IMR-90 (cell line): Measurements from ENCODE around the gene ZNF469. TPM values are rescaled to one million over a fixed set of nuclear protein-coding genes. Genes with fewer than 3 reads are reported as not detected.

Source experiments
- ATAC-seq: fragments of 200-7000 bp; cut with Tn5 transposase; 2 replicates; pipeline ENCODE4 v1.9.1; 2020; ENCODE audit warnings: low read depth, mild to moderate bottlenecking, moderate library complexity
- BruUV-seq: library from RNA; stranded (reverse); fragments of 400-500 nt; replicated peaks from 2 replicates; lab custom pipeline; 2021; lab: Mats Ljungman, UMichigan
- CTCF ChIA-PET: fragments of 300-600 bp; formaldehyde crosslinking; extraction: SDS; loops from one replicate; lab custom pipeline; 2021; ENCODE audit warnings: antibody characterized with exemption; lab: Yijun Ruan, JAX
- POLR2A ChIA-PET: fragments of 300-600 bp; sonication (Branson Sonifier 250); formaldehyde crosslinking; loops from one replicate; lab custom pipeline; 2022; ENCODE audit warnings: antibody characterized with exemption; ENCODE audit not compliant: unreplicated experiment; lab: Charles Lee
- DNase-seq: peaks from one replicate; pipeline ENCODE4 v3.0.0; 2013
- H2AFZ ChIP-seq: replicated peaks from 2 replicates; pipeline ENCODE3; 2013; ENCODE audit warnings: low read length, mild to moderate bottlenecking; ENCODE audit not compliant: poor library complexity
- H2AK5ac ChIP-seq: 2 replicates; pipeline ENCODE4 v1.6.1; 2013; ENCODE audit warnings: low read depth, low read length, inconsistent platforms
- H2AK9ac ChIP-seq: replicated peaks from 2 replicates; pipeline ENCODE3; 2013; ENCODE audit warnings: mild to moderate bottlenecking, low read depth, low read length, moderate library complexity; ENCODE audit not compliant: poor library complexity
- H2BK120ac ChIP-seq: 2 replicates; pipeline ENCODE4 v1.6.1; 2013; ENCODE audit warnings: low read depth, low read length, inconsistent platforms
- H2BK15ac ChIP-seq: 3 replicates; pipeline ENCODE4 v1.6.1; 2013; ENCODE audit warnings: low read depth, low read length, inconsistent platforms
- H2BK20ac ChIP-seq: 2 replicates; pipeline ENCODE4 v1.6.1; 2013; ENCODE audit warnings: low read depth, mild to moderate bottlenecking, inconsistent platforms, low read length, moderate library complexity
- H2BK5ac ChIP-seq: 2 replicates; pipeline ENCODE4 v1.6.1; 2013; ENCODE audit warnings: mild to moderate bottlenecking, low read depth, low read length, inconsistent platforms; ENCODE audit not compliant: poor library complexity, severe bottlenecking
- H3K14ac ChIP-seq: replicated peaks from 2 replicates; pipeline ENCODE4 v1.6.1; 2013; ENCODE audit warnings: low read depth, low read length, inconsistent platforms
- H3K18ac ChIP-seq: 2 replicates; pipeline ENCODE4 v1.6.1; 2013; ENCODE audit warnings: low read depth, low read length, control low read depth
- H3K23ac ChIP-seq: 2 replicates; pipeline ENCODE4 v1.6.1; 2013; ENCODE audit warnings: low read depth, low read length, inconsistent platforms
- H3K27ac ChIP-seq: 2 replicates; pipeline ENCODE4 v1.5.1; 2013; ENCODE audit warnings: mild to moderate bottlenecking, control low read depth, low read length; ENCODE audit not compliant: insufficient read depth
- H3K27me3 ChIP-seq: 2 replicates; pipeline ENCODE4 v1.6.1; 2013; ENCODE audit warnings: low read length; ENCODE audit not compliant: control insufficient read depth, insufficient read depth
- H3K36me3 ChIP-seq: 2 replicates; pipeline ENCODE4 v1.6.1; 2013; ENCODE audit warnings: low read length, mixed read lengths; ENCODE audit not compliant: control insufficient read depth, insufficient read depth
- H3K4ac ChIP-seq: 2 replicates; pipeline ENCODE4 v1.6.1; 2013; ENCODE audit warnings: low read depth, low read length, inconsistent platforms
- H3K4me1 ChIP-seq: 2 replicates; pipeline ENCODE4 v1.6.1; 2013; ENCODE audit warnings: low read length, mixed read lengths; ENCODE audit not compliant: control insufficient read depth, insufficient read depth
- H3K4me2 ChIP-seq: 2 replicates; pipeline ENCODE4 v1.6.1; 2013; ENCODE audit warnings: low read depth, mild to moderate bottlenecking, control low read depth, low read length, moderate library complexity
- H3K4me3 ChIP-seq: 2 replicates; pipeline ENCODE4 v1.5.1; 2013; ENCODE audit warnings: low read depth, mild to moderate bottlenecking, control low read depth, low read length, moderate library complexity; ENCODE audit not compliant: insufficient read depth
- H3K56ac ChIP-seq: 2 replicates; pipeline ENCODE4 v1.6.1; 2013; ENCODE audit warnings: low read length, inconsistent platforms; ENCODE audit not compliant: insufficient read depth; ENCODE audit errors: extremely low read depth
- H3K79me1 ChIP-seq, 2 experiments: 2 replicates each; pipeline ENCODE4 v1.6.1; 2013; ENCODE audit warnings: low read length in 2 of 2, inconsistent platforms in 1 of 2, low read depth in 1 of 2
- H3K9ac ChIP-seq: 2 replicates; pipeline ENCODE4 v1.6.1; 2013; ENCODE audit warnings: low read depth, low read length, control low read depth
- H3K9me1 ChIP-seq: 2 replicates; pipeline ENCODE4 v1.6.1; 2013; ENCODE audit warnings: low read length, inconsistent platforms; ENCODE audit not compliant: insufficient read depth
- H3K9me3 ChIP-seq: 2 replicates; pipeline ENCODE4 v1.6.1; 2013; ENCODE audit warnings: low read length; ENCODE audit not compliant: control insufficient read depth, insufficient read depth
- H4K20me1 ChIP-seq: 2 replicates; pipeline ENCODE4 v1.6.1; 2013; ENCODE audit warnings: low read length, inconsistent platforms; ENCODE audit not compliant: insufficient read depth
- H4K5ac ChIP-seq: 2 replicates; pipeline ENCODE4 v1.6.1; 2013; ENCODE audit warnings: mild to moderate bottlenecking, low read depth, low read length, control low read depth
- H4K8ac ChIP-seq, 2 experiments: 2 replicates each; pipeline ENCODE4 v1.6.1; 2013; ENCODE audit warnings: low read depth in 2 of 2, low read length in 2 of 2, control low read depth in 1 of 2, inconsistent platforms in 1 of 2
- H4K91ac ChIP-seq: 2 replicates; pipeline ENCODE4 v1.6.1; 2013; ENCODE audit warnings: low read depth, low read length, inconsistent platforms; ENCODE audit not compliant: insufficient read depth
- BHLHE40 ChIP-seq: fragments of 150-350 bp; IDR thresholded peaks from 2 replicates; pipeline ENCODE4 v1.6.1; 2016; ENCODE audit warnings: mild to moderate bottlenecking, low read depth, low read length
- CTCF ChIP-seq: conservative IDR thresholded peaks from 2 replicates; pipeline ENCODE4 v1.5.1; 2012; ENCODE audit warnings: mild to moderate bottlenecking, low read depth, low read length, improper control_type of control experiment
- MAZ ChIP-seq: IDR thresholded peaks from 2 replicates; pipeline ENCODE4 v1.6.1; 2012; ENCODE audit warnings: low read depth, mild to moderate bottlenecking, low read length, improper control_type of control experiment, moderate library complexity, borderline replicate concordance
- MXI1 ChIP-seq: IDR thresholded peaks from 2 replicates; pipeline ENCODE4 v1.6.1; 2012; ENCODE audit warnings: low read depth, mild to moderate bottlenecking, low read length, moderate library complexity, borderline replicate concordance
- NFE2L2 ChIP-seq: fragments of 150-350 bp; IDR thresholded peaks from 2 replicates; pipeline ENCODE4 v1.6.1; 2016; ENCODE audit warnings: low read depth, mild to moderate bottlenecking, low read length
- RAD21 ChIP-seq: IDR thresholded peaks from 2 replicates; pipeline ENCODE4 v1.6.1; 2012; ENCODE audit warnings: low read length, improper control_type of control experiment
- RCOR1 ChIP-seq: IDR thresholded peaks from 2 replicates; pipeline ENCODE4 v1.6.1; 2012; ENCODE audit warnings: mild to moderate bottlenecking, low read length, improper control_type of control experiment; ENCODE audit not compliant: insufficient replicate concordance
- WGBS, 2 experiments: methylation state at CpG; one replicate each; pipeline versions ENCODE4 v1.1.5 to v1.1.7; 2013; ENCODE audit warnings: missing lambda C conversion rate in 2 of 2; ENCODE audit not compliant: insufficient read length in 1 of 2; ENCODE audit errors: extremely low coverage in 2 of 2; 5-methylcytosine and 5-hydroxymethylcytosine counted together
- dilution Hi-C: fragments of 300-500 bp; cut with HindIII; formaldehyde crosslinking; loops from one replicate; pipeline ENCODE4 v1.14.3; 2018; ENCODE audit warnings: low sequenced_read_pairs; ENCODE audit not compliant: unreplicated experiment
- in situ Hi-C: fragments of 300-500 bp; cut with MboI; formaldehyde crosslinking; loops from 3 replicates; pipeline ENCODE4 v1.14.3; 2019; ENCODE audit warnings: low sequenced_read_pairs, inconsistent platforms, mixed read lengths
- intact Hi-C: fragments of 100-400 bp; cut with micrococcal nuclease; formaldehyde crosslinking; loops from 2 replicates; pipeline ENCODE4 v1.10.0; 2022
- polyA plus RNA-seq, 3 experiments: library from polyadenylated mRNA; depleted of rRNA; stranded (reverse); fragments of >200 nt; gene quantifications; 2 replicates each; pipeline ENCODE4 v1.2.3, GENCODE V29; 2012; ENCODE audit warnings: low replicate concordance in 1 of 3
- total RNA-seq: library from RNA; depleted of rRNA; stranded (reverse); fragments of >200 nt; gene quantifications from 2 replicates; pipeline ENCODE4 v1.2.3, GENCODE V29; 2012
- TF ChIP-seq, protein P1 (sequence below): fragments of 150-350 bp; IDR thresholded peaks from 2 replicates; pipeline ENCODE4 v1.6.1; 2016; ENCODE audit warnings: low read depth, mild to moderate bottlenecking, low read length, moderate library complexity, borderline replicate concordance

ZNF469 gene
- total and polyA plus RNA-seq, 2 of the 4 experiments (the other 2 are of a cell fraction), result 1.1 to 13.3 TPM

- CTCF ChIA-PET, result no interaction called here
- ATAC-seq (no peak), DNase-seq (no peak)
- Histone ChIP-seq H3K4me2 (peak overlapping the region; percentile 23; the same call in 1 of the 2 replicates), H3K14ac (peak overlapping the region; percentile 100), H3K4ac (peak overlapping the region; percentile 100), H3K27ac (peak overlapping the region; percentile 94), H4K8ac (peak overlapping the region; percentile 96 to 100), H4K91ac (peak overlapping the region; percentile 100), H2AK5ac (peak overlapping the region; percentile 100), H2BK5ac (peak overlapping the region; percentile 100), H2BK120ac (peak overlapping the region; percentile 100), H3K18ac (peak overlapping the region; percentile 100), H2BK20ac (peak overlapping the region; percentile 100), H3K23ac (peak overlapping the region; percentile 100), H4K20me1 (no peaks in the 10 kb centered on the region; the same call in 1 of the 2 replicates), H3K9ac (peak overlapping the region; percentile 71), H3K4me3 (no peak overlapping the region), H3K9me1 (peaks cover 57% of the 10 kb centered on the region), H2BK15ac (peak overlapping the region; percentile 100), H3K27me3 (no peaks in the 10 kb centered on the region), H3K56ac (peak overlapping the region; percentile 97), H2AK9ac (peak overlapping the region; percentile 100), H3K4me1 (peaks cover 26% of the 10 kb centered on the region), H3K79me1 (peaks cover 16 to 44% of the 10 kb centered on the region in 2 experiments; a peak in 3 of 4 replicates), H3K36me3 (no peaks in the 10 kb centered on the region), H4K5ac (peak overlapping the region; percentile 99), H2AFZ (peak overlapping the region; percentile 88), H3K9me3 (no peaks in the 10 kb centered on the region)
- 94% methylated on average over 5 of the region's 10 CpGs; no CpG with 5 or more reads in 1 of the 2 experiments for WGBS, 2 experiments
- dilution Hi-C loops, result no loop called here
- POLR2A ChIA-PET, result no interaction called here
- BruUV-seq, result no TSS peak
- in situ Hi-C loops, result no loop called here
- intact Hi-C loops, result loop anchor here (2.0 to 5.0 kb wide), 2 partner anchors 49 to 92 kb away; partner anchors contain the start of gene ZNF469
- TF ChIP-seq MAZ (no peak), MXI1 (no peak), BHLHE40 (no peak), RCOR1 (no peak), RAD21 (no peak), CTCF (no peak), NFE2L2 (no peak)
- TF ChIP-seq, protein P1, sequence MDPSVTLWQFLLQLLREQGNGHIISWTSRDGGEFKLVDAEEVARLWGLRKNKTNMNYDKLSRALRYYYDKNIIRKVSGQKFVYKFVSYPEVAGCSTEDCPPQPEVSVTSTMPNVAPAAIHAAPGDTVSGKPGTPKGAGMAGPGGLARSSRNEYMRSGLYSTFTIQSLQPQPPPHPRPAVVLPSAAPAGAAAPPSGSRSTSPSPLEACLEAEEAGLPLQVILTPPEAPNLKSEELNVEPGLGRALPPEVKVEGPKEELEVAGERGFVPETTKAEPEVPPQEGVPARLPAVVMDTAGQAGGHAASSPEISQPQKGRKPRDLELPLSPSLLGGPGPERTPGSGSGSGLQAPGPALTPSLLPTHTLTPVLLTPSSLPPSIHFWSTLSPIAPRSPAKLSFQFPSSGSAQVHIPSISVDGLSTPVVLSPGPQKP, result no peak
Measured at GRCh38 chr16:88333848-88334777, 48.6 kb upstream of the ZNF469 start.
